M059J (cell line): ENCODE measurements around the gene PRLHR. TPM values are rescaled to one million over a fixed set of nuclear protein-coding genes. Genes with fewer than 3 reads are reported as not detected.
"Not testable (repeated sequence)": the region's sequence is repeated elsewhere in the genome, so short reads cannot be mapped to it uniquely, and the experiment has no call there.

Source experiments
- DNase-seq: peaks from one replicate; pipeline ENCODE4 v3.0.0-alpha.2; 2012; ENCODE audit warnings: low read depth
- total RNA-seq: library from RNA; depleted of rRNA; stranded (reverse); fragments of >200 nt; shearing (Covaris generic); gene quantifications from 2 replicates; pipeline ENCODE4 v1.2.3, GENCODE V29; 2014; rRNA removed

PRLHR gene
- total RNA-seq: not detected in 2 replicates

DNA sequence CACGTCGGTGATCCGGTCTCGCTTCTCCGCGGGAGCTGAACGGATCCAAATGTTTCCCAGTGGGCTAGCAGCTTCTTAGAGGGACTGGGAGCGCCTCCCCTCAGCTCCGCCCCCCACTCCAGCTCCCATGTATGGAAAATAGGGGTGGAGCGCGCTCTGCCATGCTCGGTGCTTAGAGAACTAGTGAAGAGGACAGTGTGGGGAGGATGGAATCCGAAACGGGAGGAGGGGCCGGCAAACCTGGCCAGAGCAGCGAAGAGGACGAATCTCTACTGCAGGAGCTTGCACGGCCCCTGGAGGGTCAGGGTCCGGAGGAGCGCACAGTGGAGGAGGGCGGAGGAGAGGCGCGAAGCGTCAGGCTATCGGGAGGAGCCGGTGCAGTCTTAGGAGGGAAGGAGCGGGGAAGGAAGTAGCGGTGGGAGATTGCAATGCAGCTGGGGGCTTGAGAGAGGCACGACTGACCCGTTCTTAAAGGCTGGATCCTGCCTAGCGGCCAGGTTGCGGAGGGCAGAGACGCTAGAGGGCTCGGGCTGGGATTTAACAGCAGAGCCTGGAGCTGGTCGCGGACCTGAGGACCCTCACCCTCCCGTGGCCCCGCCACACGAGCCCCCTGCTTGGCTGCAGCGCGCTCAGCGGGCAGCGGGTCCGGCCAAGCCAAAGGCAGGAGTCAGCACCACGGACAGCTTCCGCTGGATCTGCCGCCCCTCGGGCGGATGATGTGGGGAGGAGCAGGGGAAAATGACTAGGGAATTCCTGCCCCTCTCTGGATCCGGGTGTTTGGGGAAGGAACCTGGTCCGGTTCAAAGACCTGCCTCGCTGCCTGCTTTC is at the start of gene PRLHR:
TSS of gene PRLHR (minus strand) at position 51 of the 828 bp plus-strand sequence. CDS start 404 bp downstream, outside the sequence.
- DNase-seq: peak; percentile 9

DNA sequence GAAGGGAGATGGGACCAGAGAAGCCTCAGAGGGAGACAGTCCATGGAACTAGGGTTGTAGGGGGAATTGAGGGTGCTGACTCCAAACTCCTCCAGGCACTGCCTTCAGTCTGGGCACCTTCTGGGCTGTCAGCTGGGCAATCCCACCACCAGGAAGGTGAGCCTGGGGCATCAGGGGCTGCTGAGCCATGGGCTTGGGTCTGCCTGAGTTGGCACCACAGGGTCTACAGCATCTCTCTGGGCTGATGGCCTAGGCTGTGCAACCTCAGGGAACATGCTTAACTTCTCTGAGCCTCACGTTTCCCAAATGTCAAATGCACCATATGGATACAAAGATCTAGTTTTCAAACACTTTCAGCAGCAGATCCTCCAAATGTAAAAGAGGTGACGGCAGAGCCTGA is 46.8 kb upstream of the PRLHR start:
- DNase-seq: no peak

DNA sequence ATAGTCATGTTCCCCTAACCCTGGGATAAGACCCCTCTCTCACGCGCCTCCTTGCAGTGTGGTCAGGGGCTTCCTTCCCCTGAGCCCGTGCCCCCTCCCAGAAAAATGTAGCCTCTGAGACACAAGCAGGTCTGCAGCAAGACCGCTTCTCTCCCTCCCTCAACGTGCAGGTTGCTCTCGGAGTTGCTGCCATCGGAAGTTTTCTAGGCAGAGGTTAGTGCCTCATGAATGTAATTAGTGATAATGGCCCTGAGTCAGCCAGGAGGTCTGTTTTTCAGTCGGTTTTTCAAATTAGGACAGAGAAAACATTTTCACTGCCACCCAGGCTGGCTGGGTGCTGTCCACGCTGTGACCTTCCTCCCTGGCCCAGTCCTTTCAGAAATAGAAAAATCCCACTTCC is 43.2 kb upstream of the PRLHR start:
- DNase-seq: no peak

DNA sequence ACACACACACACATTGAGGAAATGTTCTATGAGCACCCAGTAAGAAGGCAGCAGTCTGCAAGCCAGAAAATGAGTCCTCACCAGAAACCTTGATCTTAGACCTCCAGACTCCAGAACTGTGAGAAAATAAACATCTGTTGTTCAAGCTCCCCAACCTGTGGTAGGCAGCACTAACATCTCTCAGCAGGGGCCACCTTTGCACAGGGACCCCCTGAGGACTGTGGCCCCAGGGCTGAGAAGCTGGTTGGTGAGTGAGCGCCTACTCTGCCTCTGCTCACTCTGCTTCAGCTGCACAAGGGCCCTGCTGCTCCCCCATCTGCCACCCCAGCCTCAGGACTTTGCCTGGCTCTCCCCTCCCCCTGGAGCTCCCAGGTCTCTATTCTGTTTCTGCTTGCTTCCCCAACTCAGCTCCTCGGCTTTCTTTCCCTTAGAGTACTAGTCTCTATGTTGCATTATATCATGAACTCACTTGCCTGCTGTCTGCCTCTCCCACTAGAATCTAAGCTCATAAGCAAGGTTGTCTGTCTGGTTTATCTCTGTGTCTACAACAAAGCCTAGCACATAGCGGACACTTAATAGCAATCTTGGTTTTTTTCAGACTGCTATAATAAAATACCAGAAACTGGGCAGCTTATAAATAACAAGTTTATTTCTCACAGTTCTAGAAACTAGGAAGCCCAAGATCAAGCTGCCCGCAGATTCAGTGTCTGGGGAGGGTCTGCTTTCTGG is 40.4 kb upstream of the PRLHR start:
- DNase-seq: no peak

DNA sequence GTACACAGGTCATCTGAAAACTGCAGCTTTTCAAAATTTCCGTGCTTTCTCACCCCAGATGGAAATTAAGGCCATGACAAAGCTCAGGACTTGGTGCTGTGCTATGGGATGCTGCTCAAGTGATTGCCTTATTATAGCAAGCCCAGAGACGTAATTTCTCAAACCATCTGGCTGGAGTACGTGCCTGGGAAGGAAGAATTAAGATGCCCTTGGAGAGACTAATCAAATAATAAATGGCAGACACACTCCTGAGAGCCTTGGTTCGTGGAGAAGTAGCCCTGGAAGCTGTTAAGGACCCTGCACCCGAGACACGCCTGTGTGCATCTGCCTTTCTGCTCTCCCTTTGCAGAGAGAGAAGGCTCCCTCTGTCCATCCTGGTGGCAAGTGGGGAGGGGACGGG is 38.3 kb upstream of the PRLHR start:
- DNase-seq: no peak

DNA sequence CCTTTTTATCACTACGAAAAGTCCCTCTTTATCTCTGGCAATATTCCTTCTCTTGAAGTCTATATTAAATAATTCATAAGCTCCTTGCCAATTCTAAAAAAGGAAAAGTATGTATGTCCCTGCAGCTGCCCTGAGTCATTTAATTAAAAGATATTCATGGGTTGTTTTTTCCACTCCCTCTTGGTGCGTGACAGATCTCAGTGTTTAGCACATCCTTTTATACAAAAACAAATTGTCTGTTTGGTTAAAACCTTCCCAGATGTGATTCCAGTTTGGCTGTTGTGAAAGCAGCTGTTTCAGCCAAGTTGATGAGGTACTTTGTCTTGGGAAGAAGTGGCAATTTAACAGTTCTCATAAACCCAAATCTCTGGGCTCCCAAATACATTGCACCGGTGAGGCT is 33.8 kb upstream of the PRLHR start:
- DNase-seq: no peak

DNA sequence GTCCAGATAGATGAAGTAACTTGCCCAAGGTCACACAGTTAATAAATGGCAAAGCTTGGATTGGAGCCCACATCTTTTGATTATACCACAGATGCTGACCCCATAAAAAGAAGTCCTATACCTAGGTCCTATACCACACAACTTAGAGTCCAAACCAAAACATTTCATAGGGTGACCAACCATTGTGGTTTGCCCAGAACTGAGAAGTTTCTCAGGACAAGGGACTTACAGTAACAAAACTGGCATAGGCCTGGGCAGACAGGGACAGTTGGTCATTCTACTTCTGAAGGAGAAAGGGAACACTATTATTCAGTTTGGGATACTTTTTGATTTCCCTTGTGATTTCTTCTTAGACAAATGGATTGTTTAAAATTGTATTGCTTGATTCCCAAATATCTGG is 32.9 kb upstream of the PRLHR start:
- no peak for DNase-seq

DNA sequence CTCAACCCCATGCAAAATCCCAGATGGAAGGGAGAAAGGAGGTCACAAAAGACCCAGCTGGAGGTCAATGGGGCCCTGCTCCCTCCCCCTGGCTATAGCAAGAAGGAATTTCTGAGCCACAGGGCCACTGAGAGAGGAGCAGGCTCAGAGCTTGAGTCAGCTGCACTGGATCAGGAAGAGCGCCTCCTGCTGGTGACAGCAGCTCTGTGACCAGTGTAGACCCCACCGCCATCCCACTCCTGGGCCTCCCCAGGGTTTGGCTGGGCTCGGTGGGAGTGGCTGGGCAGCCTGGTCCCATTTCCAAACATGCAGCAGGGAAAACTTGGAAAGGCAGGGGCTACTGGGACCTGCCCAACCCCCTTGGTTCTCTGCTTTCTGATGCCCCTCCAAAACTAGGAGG is 31.5 kb upstream of the PRLHR start:
- DNase-seq: no peak

DNA sequence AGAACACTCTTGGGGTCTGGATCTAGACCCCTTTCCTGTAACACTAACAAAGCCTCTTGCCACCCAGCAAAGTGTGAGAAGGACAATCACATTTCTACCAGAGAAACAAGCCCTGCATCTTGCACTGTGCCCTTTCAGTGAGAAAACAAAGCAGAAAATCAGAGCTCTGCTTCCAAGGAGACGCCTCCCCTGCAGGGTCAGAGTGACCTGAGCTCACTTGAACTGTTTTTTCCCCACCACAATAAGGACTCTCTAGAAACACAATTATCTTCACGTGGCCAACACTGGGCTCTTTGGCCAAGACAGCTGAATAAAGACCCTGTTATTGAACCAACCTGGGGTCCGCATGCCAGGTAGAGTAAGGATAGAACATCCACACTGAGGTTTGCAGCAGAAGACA is 30.1 kb upstream of the PRLHR start:
- no peak for DNase-seq

DNA sequence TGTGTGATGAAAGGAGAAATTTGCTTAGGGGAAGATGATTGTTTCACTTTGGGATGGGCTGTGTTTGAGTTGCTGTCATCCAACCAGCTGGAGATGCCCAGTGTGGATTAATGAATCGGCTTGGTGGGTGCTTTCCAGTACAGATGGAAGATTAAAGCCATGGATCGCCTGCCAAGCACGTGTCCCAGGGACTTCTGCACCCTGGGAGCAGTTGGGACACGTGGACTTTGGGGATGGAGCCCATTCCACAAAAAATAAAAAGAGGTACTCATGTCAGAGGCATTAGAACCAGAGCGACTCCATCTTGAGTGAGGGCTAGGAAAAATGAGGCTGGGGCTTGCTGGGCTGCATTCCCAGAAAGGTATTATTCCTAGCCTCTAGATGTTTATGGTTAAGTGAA is 29.3 kb upstream of the PRLHR start:
- no peak for DNase-seq

DNA sequence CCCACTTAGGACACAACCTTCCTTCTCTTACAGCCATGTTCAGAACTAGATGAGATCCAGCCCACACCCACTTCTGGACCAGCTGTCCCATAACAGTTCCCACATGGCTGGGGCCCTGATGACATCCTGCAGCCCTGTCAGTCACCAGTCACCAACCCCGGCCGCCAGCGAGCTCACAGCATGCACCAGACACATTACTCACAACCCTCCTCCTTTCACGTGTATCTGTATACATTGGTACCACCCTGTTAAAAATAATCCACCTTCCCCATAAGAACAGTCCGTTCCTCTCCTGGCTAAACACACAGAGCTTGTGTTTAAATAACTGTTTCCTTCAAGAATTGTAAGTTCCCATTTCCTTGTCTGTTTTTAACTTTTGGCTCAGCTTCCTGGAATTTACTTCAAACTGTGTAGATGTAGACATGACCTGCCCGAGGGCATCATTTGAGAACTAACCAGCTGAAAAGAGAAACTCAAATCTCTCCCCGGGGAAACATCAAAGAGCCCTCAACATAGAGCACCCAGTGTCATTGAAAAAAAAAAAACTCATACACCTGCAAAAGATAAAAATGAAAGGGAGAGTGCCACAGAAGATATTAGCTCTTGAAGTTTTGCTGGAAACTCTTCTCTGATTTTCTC is 26.0 kb upstream of the PRLHR start:
- peak; percentile 36 for DNase-seq

DNA sequence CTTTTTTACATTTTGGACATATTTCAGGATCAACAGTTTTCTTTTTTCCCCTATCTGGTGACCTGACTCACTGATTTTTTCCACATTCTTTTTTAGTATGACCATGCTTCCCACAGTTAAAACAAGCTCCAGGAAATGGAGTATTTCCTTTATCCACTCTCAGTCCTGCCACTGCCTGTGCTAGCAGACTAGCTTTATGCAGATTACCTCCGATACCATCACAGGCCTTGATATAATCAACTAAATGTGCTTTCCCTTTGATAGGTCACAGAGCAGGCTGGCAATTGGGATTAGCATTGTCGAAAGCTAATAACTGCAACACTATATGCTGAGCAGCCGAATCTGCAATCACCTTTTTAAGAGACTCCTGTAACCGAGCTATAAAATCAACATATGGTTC is 18.4 kb upstream of the PRLHR start:
- DNase-seq: not testable (repeated sequence)

DNA sequence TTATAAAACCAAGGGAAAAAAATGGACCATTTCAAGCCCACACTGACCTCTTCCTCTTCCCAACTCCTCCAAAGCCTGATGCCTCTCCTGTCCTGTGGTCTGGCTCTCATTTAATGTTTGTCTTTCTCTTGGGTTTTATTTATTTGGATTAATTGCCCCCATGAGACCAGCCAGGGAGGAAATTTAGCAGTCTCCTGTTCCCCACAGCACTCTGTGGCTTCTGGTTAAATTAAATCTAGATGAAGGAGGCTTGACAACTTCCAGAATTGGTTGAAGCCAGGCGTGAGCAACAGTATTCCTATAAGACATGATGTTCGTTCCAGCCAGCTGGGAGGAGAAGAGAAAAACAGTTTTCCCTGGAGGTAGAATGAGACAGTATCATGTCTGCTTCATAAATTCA is 15.1 kb upstream of the PRLHR start:
- no peak for DNase-seq

DNA sequence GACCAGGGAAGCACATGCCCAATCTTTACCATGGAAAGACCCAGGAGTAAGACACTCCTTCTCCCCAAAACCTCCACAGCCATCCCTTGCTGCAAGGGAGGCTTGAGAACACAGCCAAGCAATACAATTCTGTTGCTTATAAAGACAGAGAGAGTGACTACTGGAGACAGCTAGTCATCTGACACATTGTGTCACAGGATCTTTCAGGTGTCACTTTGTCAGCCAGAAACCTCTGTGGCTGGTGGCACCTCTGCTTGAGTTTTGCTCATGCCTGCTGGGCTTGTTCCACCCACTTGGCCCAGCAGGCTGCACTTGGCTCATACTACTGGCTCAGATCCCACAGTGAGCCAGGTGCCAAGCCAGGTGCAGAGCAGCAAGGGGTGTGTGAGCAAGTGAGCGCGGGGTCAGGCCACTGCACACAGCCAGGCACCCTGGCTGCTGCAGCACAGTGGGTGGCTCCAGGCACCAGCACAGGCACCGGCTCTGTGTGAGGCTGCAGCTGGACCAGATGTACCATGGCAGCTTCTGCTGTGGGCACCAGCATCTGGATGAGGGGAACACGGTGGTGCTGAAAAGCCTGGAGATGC is 12.4 kb upstream of the PRLHR start:
- no peak for DNase-seq

DNA sequence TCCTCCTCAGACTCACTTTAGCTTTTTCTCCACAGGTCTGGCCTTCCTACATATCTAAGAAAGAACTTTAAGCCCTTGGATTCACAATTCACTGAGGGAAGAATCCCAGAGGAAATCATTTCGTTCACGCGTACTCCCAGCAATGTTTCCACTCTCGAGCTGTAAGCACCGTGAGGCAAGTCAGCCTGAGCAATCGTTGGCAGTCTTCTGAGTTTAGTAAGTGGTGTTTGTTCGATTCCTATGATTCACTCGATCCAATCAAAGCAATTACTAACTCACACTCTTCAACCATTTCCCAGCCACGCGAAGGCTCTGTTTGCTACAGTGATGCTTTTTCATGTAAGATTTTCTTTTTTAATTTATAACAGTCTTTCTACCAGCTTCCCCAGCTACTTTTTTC is 10.2 kb upstream of the PRLHR start:
- DNase-seq: no peak

DNA sequence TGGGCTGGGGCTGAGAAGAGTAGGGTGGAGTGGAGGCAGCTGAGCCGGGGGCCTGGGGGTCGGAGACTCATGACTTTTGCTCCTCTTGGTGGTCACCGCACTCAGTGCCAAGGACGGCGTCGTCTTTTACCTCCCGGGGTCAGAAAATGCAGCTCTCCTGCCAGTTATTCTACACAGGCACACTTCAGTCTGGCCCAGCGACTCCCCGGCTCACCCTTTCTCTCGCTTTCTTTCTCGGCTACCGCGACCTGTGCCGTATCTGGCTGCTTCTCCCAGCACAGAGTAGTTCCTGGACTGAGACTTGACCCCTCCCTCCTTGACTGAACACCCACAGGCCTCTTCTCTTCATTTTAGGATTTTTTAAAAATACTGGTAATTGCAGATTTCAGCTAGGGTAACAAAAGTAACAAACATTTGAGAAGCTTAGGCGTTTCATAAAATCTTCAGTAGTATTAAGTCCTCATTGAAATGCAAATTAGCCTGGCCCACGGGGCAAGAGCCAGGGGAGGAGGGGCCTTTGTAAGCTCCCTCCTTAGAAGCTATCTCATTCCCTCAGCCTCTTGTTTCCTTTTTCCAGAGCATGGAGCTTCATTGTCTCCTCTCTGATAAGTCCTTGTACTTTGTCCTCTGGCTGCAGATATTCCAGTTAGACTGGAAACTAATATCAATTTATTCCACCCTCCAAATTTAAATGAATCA is 1.1 kb upstream of the PRLHR start:
- no peak for DNase-seq

DNA sequence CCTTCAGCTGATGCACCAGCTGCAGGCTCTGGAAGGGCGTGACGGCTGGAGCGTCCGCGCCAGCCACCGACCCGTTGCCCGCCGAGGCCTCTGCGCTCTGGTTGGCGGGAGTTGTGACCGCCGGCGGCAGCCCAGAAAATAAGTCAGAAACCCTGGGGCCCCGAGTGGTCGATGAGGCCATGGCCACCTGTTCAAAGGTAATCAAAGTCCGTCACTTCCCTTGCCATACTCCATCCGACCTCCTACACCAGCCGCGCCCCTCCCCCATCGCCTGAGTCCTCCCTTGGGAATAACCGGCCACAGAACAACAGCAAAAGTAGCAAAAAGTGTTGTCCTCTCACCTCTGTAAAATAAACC is 406 bp downstream of the PRLHR start:
- no peak for DNase-seq

DNA sequence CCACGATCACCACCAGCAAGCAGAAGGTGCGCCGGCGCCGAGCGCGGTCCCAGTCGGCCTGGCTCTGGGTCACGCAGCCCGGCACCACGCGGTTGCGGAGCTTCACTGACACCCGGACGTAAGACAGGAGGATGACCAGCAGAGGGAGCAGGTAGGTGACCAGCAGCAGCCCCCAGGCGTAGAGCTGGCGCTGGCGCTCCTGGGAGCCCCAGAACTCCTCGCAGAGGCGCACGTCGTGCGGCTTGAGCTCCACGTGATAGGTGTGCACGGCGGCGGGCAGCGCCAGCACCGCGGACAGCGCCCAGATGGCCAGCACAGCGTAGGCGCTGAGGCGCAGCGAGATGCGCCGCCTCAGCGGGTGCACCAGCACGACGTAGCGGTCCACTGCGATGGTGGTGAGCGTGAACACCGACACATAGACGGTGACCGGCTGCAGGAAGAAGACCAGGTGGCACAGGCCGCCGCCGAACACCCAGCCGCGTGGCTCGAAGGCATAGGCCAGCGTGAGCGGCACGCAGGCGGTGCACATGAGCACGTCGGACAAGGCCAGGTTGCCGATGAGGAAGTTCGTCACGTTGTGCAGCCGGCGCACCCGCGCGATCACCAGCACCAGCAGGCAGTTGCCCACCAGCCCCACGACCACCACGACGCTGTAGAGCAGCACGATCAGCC is 920 bp downstream of the PRLHR start:
- DNase-seq: no peak

DNA sequence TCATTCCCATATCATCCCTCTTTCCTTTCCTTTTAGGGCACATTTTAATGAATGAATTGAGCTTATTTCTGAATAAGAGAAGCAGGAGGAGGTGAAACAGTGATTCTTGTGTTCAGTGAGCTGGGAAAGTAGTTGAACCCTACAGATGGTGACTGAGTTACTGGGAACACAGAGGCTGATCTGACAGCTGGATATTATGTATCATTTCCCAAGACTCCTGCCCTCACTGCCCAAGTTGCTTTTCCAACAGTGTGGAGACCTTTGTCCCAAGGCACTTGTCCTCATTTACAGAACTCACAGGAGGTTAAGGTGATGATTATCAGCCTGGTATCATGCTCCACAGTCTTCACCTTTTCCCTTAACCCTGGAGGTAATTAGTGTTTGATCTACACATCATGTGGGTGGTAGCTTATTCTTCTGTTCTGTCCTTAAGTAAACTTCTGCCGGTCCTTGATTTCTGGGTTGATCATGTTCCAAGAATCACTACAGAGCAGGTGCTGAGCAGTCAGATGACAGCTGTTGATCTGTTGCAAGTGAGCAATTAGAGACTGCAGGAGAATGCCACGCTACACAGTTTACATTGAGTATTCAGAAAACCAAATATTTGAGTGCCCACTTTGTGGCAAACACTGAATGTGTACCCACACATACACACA is 2.6 kb downstream of the PRLHR start:
- no peak for DNase-seq

DNA sequence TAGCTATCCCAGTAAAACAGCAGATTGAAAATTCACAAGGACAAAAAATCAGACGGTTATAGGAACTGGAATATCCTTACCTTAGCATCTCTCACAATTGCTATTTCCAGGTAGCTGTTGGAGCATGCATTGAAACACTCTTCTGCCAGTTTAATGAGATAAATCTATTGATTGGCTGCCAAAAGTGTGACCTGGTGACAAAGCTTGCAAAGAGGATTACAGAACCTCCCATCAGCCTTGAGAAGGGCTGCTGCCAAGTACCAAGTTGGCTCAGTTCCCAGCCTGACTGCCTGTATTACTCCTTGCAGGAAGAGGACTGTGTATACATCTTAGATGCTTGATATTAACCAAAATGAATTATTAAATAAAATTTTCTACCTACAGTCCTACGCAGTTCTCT is 5.1 kb downstream of the PRLHR start:
- peak; percentile 47 for DNase-seq
